Cardiac muscle cell (in vitro differentiated cells and primary cell): ENCODE measurements around the gene ARL6IP5. TPM values are rescaled to one million over a fixed set of nuclear protein-coding genes. Genes with fewer than 3 reads are reported as not detected.

Experiments
- DNase-seq, 2 donors: peaks; one replicate each; pipeline versions ENCODE4 v3.0.0 to v3.0.0-alpha.2; 2010 to 2017; ENCODE audit warnings: low read depth in 1 of 2, low spot score in 1 of 2
- H3K27ac ChIP-seq: fragments of 200-600 bp; sonication (generic); 2 replicates; pipeline ENCODE4 v1.5.1; 2016
- H3K27me3 ChIP-seq: fragments of 200-600 bp; sonication (generic); 2 replicates; pipeline ENCODE4 v1.6.0; 2016; ENCODE audit warnings: control low read depth
- H3K36me3 ChIP-seq: fragments of 200-600 bp; sonication (generic); 2 replicates; pipeline ENCODE4 v1.5.1; 2016; ENCODE audit warnings: control low read depth
- H3K4me1 ChIP-seq: fragments of 200-600 bp; sonication (generic); 2 replicates; pipeline ENCODE4 v1.8.1; 2017; ENCODE audit warnings: low read depth, mild to moderate bottlenecking, mixed run types
- H3K4me3 ChIP-seq: fragments of 200-600 bp; sonication (generic); 2 replicates; pipeline ENCODE4 v1.5.1; 2016; ENCODE audit warnings: mild to moderate bottlenecking
- H3K9me3 ChIP-seq: fragments of 200-600 bp; sonication (generic); 2 replicates; pipeline ENCODE4 v1.5.1; 2017; ENCODE audit warnings: low read depth, mild to moderate bottlenecking, control low read depth
- polyA plus RNA-seq: library from polyadenylated mRNA; unstranded; fragments of >200 nt; fragmentation: Nextera tagmentation; extraction: Ambion mirVana; gene quantifications from 2 replicates; pipeline ENCODE4 v1.2.1, GENCODE V29; 2016
- total RNA-seq: library from RNA; depleted of rRNA; stranded (reverse); fragments of >200 nt; gene quantifications from 2 replicates; pipeline ENCODE4 v1.2.3, GENCODE V29; 2016
- TF ChIP-seq, protein P1 (sequence below): IDR thresholded peaks from 2 replicates; pipeline ENCODE4 v1.5.1; 2012; ENCODE audit warnings: low read depth, mild to moderate bottlenecking, low read length

Gene ARL6IP5
- total and polyA plus RNA-seq, 2 experiments from 2014 or later, result 83.2 to 235 TPM

DNA sequence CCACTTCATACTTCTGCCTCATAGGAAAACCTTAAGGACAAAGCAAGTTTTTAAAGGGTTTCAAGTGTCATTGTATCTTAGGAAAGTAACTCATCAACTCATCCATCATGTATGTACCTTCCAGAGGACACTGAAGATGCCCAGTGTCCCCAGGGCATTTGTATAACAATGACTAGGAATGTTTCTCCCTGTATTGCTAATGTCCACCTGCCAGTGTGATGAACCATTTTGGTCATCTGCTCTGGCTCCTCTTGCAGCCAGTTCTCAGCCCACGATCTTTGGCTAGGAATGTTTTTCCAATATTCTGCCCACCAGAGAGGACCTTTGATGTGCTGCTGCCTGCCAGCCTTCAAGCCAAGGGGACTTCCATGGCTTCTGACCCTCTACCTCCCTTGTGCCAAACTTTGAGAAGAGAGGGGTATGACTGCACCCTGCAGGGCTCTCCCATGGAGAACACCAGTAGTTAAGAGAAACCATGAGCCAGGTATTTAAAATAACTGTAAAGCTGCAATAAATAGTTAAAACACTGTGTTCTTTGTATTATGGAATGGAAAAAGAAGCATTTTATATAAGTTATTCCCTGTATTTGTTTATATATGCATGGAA lies 26.3 kb downstream of the ARL6IP5 start:
- Histone ChIP-seq H3K27ac (no peak overlapping the region), H3K4me3 (no peak overlapping the region), H3K9me3 (no peaks in the 10 kb centered on the region), H3K27me3 (no peaks in the 10 kb centered on the region), H3K36me3 (peaks cover under 1% of the 10 kb centered on the region), H3K4me1 (peaks cover 6% of the 10 kb centered on the region)
- TF ChIP-seq, protein P1, sequence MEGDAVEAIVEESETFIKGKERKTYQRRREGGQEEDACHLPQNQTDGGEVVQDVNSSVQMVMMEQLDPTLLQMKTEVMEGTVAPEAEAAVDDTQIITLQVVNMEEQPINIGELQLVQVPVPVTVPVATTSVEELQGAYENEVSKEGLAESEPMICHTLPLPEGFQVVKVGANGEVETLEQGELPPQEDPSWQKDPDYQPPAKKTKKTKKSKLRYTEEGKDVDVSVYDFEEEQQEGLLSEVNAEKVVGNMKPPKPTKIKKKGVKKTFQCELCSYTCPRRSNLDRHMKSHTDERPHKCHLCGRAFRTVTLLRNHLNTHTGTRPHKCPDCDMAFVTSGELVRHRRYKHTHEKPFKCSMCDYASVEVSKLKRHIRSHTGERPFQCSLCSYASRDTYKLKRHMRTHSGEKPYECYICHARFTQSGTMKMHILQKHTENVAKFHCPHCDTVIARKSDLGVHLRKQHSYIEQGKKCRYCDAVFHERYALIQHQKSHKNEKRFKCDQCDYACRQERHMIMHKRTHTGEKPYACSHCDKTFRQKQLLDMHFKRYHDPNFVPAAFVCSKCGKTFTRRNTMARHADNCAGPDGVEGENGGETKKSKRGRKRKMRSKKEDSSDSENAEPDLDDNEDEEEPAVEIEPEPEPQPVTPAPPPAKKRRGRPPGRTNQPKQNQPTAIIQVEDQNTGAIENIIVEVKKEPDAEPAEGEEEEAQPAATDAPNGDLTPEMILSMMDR, result no peak
- DNase-seq, result no peak

DNA sequence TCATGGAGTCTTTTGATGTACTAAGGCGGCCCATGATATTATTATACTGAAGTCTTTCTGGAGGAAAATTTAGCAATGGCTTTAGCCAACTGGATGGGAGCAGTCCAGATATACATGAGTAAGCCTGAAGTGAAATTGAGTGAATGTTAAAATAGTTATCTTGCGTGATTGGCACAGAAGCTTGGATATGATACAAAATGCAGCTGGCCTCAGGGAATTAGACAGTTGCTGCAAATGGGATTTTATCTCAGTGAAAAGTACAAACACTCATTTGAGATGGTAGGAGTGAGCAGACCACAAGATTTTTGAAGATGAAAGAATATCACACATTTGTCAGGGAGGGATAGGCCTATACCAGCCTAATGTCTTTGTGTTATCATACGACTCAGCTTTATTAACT lies 28.8 kb downstream of the ARL6IP5 start:
- no peak overlapping the region for H3K4me3 ChIP-seq
- peaks cover 9% of the 10 kb centered on the region for H3K4me1 ChIP-seq
- no peak overlapping the region for H3K27ac ChIP-seq
- peak in 1 of 2 donors; percentile 41 for DNase-seq
- TF ChIP-seq, protein P1, result no peak
- H3K36me3 ChIP-seq, result no peaks in the 10 kb centered on the region
- H3K9me3 ChIP-seq, result no peaks in the 10 kb centered on the region
- no peaks in the 10 kb centered on the region for H3K27me3 ChIP-seq

DNA sequence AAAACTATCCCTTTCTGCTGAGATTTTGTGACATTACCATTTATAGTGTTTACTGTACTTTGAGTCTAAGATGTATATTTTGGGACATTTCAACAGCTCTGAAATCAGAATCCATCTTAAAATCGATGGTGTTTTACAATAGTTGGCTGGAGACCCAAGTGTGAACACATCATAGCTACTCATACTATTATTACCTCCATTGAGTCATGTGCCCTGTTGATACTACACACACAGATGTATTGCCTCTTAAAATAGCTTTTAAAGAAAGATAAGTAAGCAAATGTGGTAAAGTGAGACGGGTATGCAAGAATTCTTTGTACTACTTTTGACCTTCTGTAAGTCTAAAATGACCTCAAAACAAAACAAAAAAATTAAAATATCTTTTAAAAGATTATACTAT lies 31.0 kb downstream of the ARL6IP5 start:
- no peaks in the 10 kb centered on the region for H3K9me3 ChIP-seq
- H3K27me3 ChIP-seq, result no peaks in the 10 kb centered on the region
- peaks cover 9% of the 10 kb centered on the region for H3K4me1 ChIP-seq
- TF ChIP-seq, protein P1, result no peak
- no peak overlapping the region for H3K4me3 ChIP-seq
- peak in 1 of 2 donors; percentile 14 for DNase-seq
- H3K27ac ChIP-seq, result no peak overlapping the region
- no peaks in the 10 kb centered on the region for H3K36me3 ChIP-seq

DNA sequence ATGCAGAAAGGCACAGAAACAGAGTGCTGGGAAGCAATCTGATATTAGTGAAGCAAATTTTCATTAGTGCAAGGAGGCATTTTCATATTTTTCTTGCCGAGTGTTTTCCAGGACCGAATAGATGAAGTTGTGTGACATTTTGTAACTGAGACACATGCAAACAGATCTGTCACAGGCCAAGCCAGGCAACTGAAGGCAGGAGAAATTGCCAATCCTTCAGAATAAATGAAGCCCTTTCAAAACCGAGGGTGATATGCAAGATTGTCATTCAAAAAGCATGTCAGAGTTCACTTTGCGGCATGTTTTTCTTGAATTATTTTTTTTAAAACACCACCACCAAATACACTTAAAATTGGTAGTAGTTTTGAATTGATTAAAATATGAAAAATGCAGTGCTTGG lies 31.4 kb downstream of the ARL6IP5 start:
- no peaks in the 10 kb centered on the region for H3K27me3 ChIP-seq
- H3K36me3 ChIP-seq, result no peaks in the 10 kb centered on the region
- DNase-seq, result no peak
- H3K4me3 ChIP-seq, result no peak overlapping the region
- no peaks in the 10 kb centered on the region for H3K9me3 ChIP-seq
- TF ChIP-seq, protein P1, result no peak
- no peak overlapping the region for H3K27ac ChIP-seq
- H3K4me1 ChIP-seq, result peaks cover 9% of the 10 kb centered on the region

DNA sequence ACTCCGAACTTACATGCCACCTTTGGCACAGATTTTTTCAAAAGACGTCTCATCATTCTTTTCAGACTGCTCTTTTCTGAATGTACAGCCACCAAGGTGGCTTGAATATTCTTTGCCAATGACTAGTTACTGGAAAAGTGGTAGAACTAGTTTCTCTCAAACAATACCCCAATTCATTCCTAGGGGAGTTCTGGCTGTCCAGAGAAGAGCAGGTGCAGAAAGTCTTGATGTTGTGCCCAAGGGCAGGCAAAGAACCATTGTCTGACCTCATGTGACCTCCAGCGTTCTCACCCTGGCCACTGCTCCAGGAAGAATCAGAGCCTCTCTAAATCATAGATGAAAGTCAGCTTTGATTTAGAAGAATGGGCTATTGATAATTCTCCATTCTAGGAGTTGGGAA lies 32.2 kb downstream of the ARL6IP5 start:
- Histone ChIP-seq H3K27ac (no peak overlapping the region), H3K36me3 (no peaks in the 10 kb centered on the region), H3K27me3 (no peaks in the 10 kb centered on the region), H3K4me3 (no peak overlapping the region), H3K4me1 (peaks cover 14% of the 10 kb centered on the region), H3K9me3 (no peaks in the 10 kb centered on the region)
- TF ChIP-seq, protein P1, result no peak
- no peak for DNase-seq
